GM12801 (cell line): ENCODE data around the gene MLYCD.

Experiments
- CTCF ChIP-seq: IDR thresholded peaks from one replicate; pipeline ENCODE4 v1.5.1; 2011; ENCODE audit warnings: control low read depth; ENCODE audit not compliant: insufficient read length; ENCODE audit errors: extremely low read depth

The MLYCD gene

GRCh38 chr16:83971165-83972130, 72.5 kb downstream of the MLYCD start:
- TF ChIP-seq CTCF: no peak

- no peak for TF ChIP-seq CTCF
These were observed 73.5 kb downstream of the MLYCD start for GRCh38 chr16:83972256-83973008.

GRCh38 chr16:83973077-83973476, 74.2 kb downstream of the MLYCD start:
- no peak for TF ChIP-seq CTCF

- no peak for TF ChIP-seq CTCF
These were observed 74.9 kb downstream of the MLYCD start for GRCh38 chr16:83973581-83974385.

GRCh38 chr16:83974475-83974874, 75.6 kb downstream of the MLYCD start:
- TF ChIP-seq CTCF: no peak

- TF ChIP-seq CTCF: no peak
These were observed 76.8 kb downstream of the MLYCD start for GRCh38 chr16:83975590-83976260.
